Vagina (tissue), 2 donors: Measurements from ENCODE around the gene DNAJA2.

Experiments used
- POLR2A ChIP-seq, 2 donors: fragments of 450-650 bp; IDR thresholded peaks; one replicate each; pipeline ENCODE4 v1.6.1; 2017; ENCODE audit warnings: antibody characterized with exemption in 2 of 2, mild to moderate bottlenecking in 2 of 2, moderate library complexity in 2 of 2
- POLR2AphosphoS5 ChIP-seq, 2 donors: sonication (generic); formaldehyde crosslinking; IDR thresholded peaks; one replicate each; pipeline ENCODE4 v1.9.0; 2017; ENCODE audit warnings: antibody characterized with exemption in 2 of 2, mild to moderate bottlenecking in 2 of 2, low read depth in 1 of 2; ENCODE audit not compliant: insufficient read depth in 1 of 2
- TF ChIP-seq, protein P1 (sequence below), 3 experiments: fragments of 450-650 bp in 2 of 3; fragments of 200-600 bp in 1 of 3; sonication (generic) in 1 of 3; IDR thresholded peaks; one replicate each; pipeline ENCODE4 v1.5.1; 2017 to 2019; ENCODE audit warnings: antibody characterized with exemption in 3 of 3, mild to moderate bottlenecking in 2 of 3, moderate library complexity in 2 of 3

DNA sequence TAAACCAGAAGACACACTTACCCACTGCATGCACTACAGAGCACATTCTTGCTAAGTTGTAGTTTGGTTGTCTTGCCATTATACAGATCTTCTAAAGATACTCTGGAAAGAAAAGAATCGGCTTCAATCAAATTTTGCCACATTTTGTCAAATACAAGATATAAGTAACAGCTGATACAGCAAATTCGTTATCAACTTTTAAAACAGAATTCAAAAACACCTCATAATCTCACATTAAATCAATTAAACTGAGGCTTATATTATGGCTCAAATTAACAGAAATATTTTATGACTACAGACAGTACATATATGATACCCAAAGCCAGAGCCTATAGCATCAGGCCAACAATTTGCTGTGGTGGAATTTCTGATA lies 5.4 kb downstream of the DNAJA2 start:
- TF ChIP-seq POLR2AphosphoS5 (IDR thresholded peaks at IDR 0.05; ENCODE audit: insufficient read depth in 1 of 2, low read depth in 1 of 2) (no peak), POLR2A (IDR thresholded peaks at IDR 0.05) (no peak)
- TF ChIP-seq, protein P1, sequence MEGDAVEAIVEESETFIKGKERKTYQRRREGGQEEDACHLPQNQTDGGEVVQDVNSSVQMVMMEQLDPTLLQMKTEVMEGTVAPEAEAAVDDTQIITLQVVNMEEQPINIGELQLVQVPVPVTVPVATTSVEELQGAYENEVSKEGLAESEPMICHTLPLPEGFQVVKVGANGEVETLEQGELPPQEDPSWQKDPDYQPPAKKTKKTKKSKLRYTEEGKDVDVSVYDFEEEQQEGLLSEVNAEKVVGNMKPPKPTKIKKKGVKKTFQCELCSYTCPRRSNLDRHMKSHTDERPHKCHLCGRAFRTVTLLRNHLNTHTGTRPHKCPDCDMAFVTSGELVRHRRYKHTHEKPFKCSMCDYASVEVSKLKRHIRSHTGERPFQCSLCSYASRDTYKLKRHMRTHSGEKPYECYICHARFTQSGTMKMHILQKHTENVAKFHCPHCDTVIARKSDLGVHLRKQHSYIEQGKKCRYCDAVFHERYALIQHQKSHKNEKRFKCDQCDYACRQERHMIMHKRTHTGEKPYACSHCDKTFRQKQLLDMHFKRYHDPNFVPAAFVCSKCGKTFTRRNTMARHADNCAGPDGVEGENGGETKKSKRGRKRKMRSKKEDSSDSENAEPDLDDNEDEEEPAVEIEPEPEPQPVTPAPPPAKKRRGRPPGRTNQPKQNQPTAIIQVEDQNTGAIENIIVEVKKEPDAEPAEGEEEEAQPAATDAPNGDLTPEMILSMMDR (IDR thresholded peaks at IDR 0.05): no peak
